Heart right ventricle (tissue), 16 donors: ENCODE data around the gene KRTAP1-3. TPM values are rescaled to one million over a fixed set of nuclear protein-coding genes. Genes with fewer than 3 reads are reported as not detected.

Source experiments
- ATAC-seq, 8 donors: fragments of 200-7000 bp; cut with Tn5 transposase; one replicate each; pipeline ENCODE4 v1.9.1; 2020; ENCODE audit warnings: mild to moderate bottlenecking in 8 of 8, moderate library complexity in 8 of 8, moderate number of reproducible peaks in 1 of 8
- DNase-seq, 2 donors: peaks; one replicate each; pipeline ENCODE4 v3.0.0-alpha.2; 2020
- H3K27ac ChIP-seq, 10 donors: fragments of 200-600 bp; sonication (generic) in 2 of 10; one replicate each; pipeline versions ENCODE4 v1.5.0 to v1.8.0; 2020 to 2022; ENCODE audit warnings: mild to moderate bottlenecking in 3 of 10
- H3K27me3 ChIP-seq, 7 donors: fragments of 200-600 bp; one replicate each; pipeline ENCODE4 v1.8.0; 2021 to 2022; ENCODE audit warnings: mild to moderate bottlenecking in 2 of 7
- H3K36me3 ChIP-seq, 9 donors: fragments of 200-600 bp; sonication (generic) in 1 of 9; one replicate each; pipeline versions ENCODE4 v1.5.0 to v1.8.0; 2020 to 2022; ENCODE audit warnings: mild to moderate bottlenecking in 2 of 9
- H3K4me1 ChIP-seq, 9 donors: fragments of 200-600 bp; sonication (generic) in 1 of 9; one replicate each; pipeline versions ENCODE4 v1.5.0 to v1.8.0; 2020 to 2022; ENCODE audit warnings: mild to moderate bottlenecking in 4 of 9
- H3K4me3 ChIP-seq, 10 donors: fragments of 200-600 bp; sonication (generic) in 2 of 10; one replicate each; pipeline versions ENCODE4 v1.5.0 to v1.8.0; 2020 to 2022; ENCODE audit warnings: mild to moderate bottlenecking in 7 of 10, moderate library complexity in 2 of 10
- H3K9me3 ChIP-seq, 11 donors: fragments of 200-600 bp in 10 of 11; sonication (generic) in 2 of 11; one replicate each; pipeline versions ENCODE4 v1.5.0 to v1.8.0; 2013 to 2022; ENCODE audit warnings: mild to moderate bottlenecking in 2 of 11, control low read depth in 1 of 11, moderate library complexity in 1 of 11
- CTCF ChIP-seq, 9 donors: fragments of 200-600 bp; sonication (generic) in 2 of 9; IDR thresholded peaks; one replicate each; pipeline versions ENCODE4 v1.5.0 to v1.8.0; 2021 to 2022; ENCODE audit warnings: antibody characterized with exemption in 9 of 9, mild to moderate bottlenecking in 5 of 9, moderate library complexity in 1 of 9
- WGBS, 2 donors: extraction: QIAGEN DNeasy Blood & Tissue Kit; methylation state at CpG; one replicate each; pipeline ENCODE4 v1.1.7; 2013; ENCODE audit warnings: inconsistent platforms in 1 of 2; 5-methylcytosine and 5-hydroxymethylcytosine counted together
- intact Hi-C, 10 donors: fragments of 100-400 bp; cut with DNase I; formaldehyde crosslinking; loops; one replicate each; pipeline versions ENCODE4 v1.11.1 to v1.14.2; 2022
- polyA plus RNA-seq, 2 donors: library from polyadenylated mRNA; stranded (reverse); fragments of 200-250 nt; gene quantifications; one replicate each; pipeline ENCODE4 v1.2.3, GENCODE V29; 2013
- total RNA-seq, 10 donors: library from RNA; stranded (reverse); fragmentation: NEBNext Ultra II Directional in 3 of 10; extraction: Animal tissue kit (Norgen Biotek cat#: 25700) in 3 of 10; gene quantifications; one replicate each; pipeline versions ENCODE4 v1.2.1 to v1.2.4, GENCODE V29; 2021 to 2023
- donor health status: Arrhythmogenic right ventricular cardiomyopathy.
- donor health status: ischemic (EF 13 %, LVEDD 7.1; RV severe dilation, severe dysfunction).
- donor health status: healthy with polysubstance abuse.
- donor health status: DM: no; HTN: yes; CAD: no.
- donor health status: DM: no; HTN: no; CAD: no.
- donor health status: ischemic (EF 25% LVEDD 6.9; RV normal size, moderate dysfunction).
- donor health status: ischemic (EF 25% LVEDD 5.7; RV mildly dilated, moderate dysfunction).
- donor health status: healthy.
- donor health status: DM: yes; HTN: yes; CAD: no.
- donor health status: Ischemic cardiomyopathy.
- donor health status: ischemic (EF 35%, LVEDD 5.7; RV mildly dilated, moderate dysfunction).
- donor health status: nonischemic (EF 11% LVEDD 7.7; RV severe dilation, severe dysfunction).
- donor health status: DM: yes; HTN: yes; CAD: no.
- donor health status: PGD.
- donor health status: ischemic (EF 29% LVEDD 5.4; RV normal size, mild dysfunction).
- donor health status: nonischemic (EF 23%, LVEDD 6.1; RV moderate dilation, normal function).

KRTAP1-3 gene
- total and polyA plus RNA-seq, 12 donors = not detected

- no peak overlapping the region for H3K4me3 ChIP-seq
- peaks cover 0 to 13% (median 6%) of the 10 kb centered on the region in 7 donors for H3K27me3 ChIP-seq
- peaks cover 0 to 3% (median 0%) of the 10 kb centered on the region in 11 donors for H3K9me3 ChIP-seq
- no peak for TF ChIP-seq CTCF (IDR thresholded peaks at IDR 0.05)
- 82 to 83% methylated on average over 2 of the region's 2 CpGs for WGBS, 2 donors
- ATAC-seq (no peak), DNase-seq (no peak)
- H3K4me1 ChIP-seq = no peaks in the 10 kb centered on the region
- intact Hi-C loops = no loop called here
- no peaks in the 10 kb centered on the region for H3K36me3 ChIP-seq
- no peak overlapping the region for H3K27ac ChIP-seq
Observed at GRCh38 chr17:41037853-41038350, 3.2 kb upstream of the KRTAP1-3 start.

GRCh38 chr17:41029633-41030245 lies 4.9 kb downstream of the KRTAP1-3 start, which contains the start of gene KRTAP1-4:
Gene KRTAP1-4, minus strand, starts transcription at chr17:41030195. Its CDS starts 117 bp downstream, at chr17:41030078.
- no peaks in the 10 kb centered on the region for H3K36me3 ChIP-seq
- no peaks in the 10 kb centered on the region for H3K4me1 ChIP-seq
- WGBS, 2 donors = 78 to 88% methylated on average over 12 of the region's 12 CpGs
- TF ChIP-seq CTCF (IDR thresholded peaks at IDR 0.05) = no peak
- intact Hi-C loops = no loop called here
- no peak within 1 kb of the TSS for H3K27ac ChIP-seq
- H3K4me3 ChIP-seq = no peak within 1 kb of the TSS
- no peak for DNase-seq
- peaks cover 0 to 57% (median 31%) of the 10 kb centered on the region in 7 donors for H3K27me3 ChIP-seq
- H3K9me3 ChIP-seq = no peaks in the 10 kb centered on the region
- ATAC-seq = no peak

GRCh38 chr17:41026715-41027471 lies 7.8 kb downstream of the KRTAP1-3 start, which contains the start of gene KRTAP1-5:
Gene KRTAP1-5, minus strand, starts transcription at chr17:41027208. Its CDS starts 53 bp downstream, at chr17:41027155.
- ATAC-seq (no peak), DNase-seq (no peak)
- TF ChIP-seq CTCF (IDR thresholded peaks at IDR 0.05) = no peak
- no peak within 1 kb of the TSS for H3K4me3 ChIP-seq
- intact Hi-C loops = no loop called here
- H3K27ac ChIP-seq = no peak within 1 kb of the TSS
- H3K4me1 ChIP-seq = no peaks in the 10 kb centered on the region
- peaks cover 0 to under 1% (median 0%) of the 10 kb centered on the region in 11 donors for H3K9me3 ChIP-seq
- H3K36me3 ChIP-seq = no peaks in the 10 kb centered on the region
- WGBS, 2 donors = 67 to 75% methylated on average over 9 of the region's 9 CpGs
- peaks cover 0 to 47% (median 26%) of the 10 kb centered on the region in 7 donors for H3K27me3 ChIP-seq

GRCh38 chr17:41024697-41025096 lies 10.0 kb downstream of the KRTAP1-3 start:
- TF ChIP-seq CTCF (IDR thresholded peaks at IDR 0.05) = no peak
- Histone ChIP-seq H3K36me3 (no peaks in the 10 kb centered on the region), H3K27me3 (peaks cover 0 to 37% (median 25%) of the 10 kb centered on the region in 7 donors), H3K4me3 (no peak overlapping the region), H3K4me1 (no peaks in the 10 kb centered on the region), H3K27ac (no peak overlapping the region), H3K9me3 (peaks cover 0 to 10% (median 0%) of the 10 kb centered on the region in 11 donors)
- no peak for DNase-seq
- WGBS, 2 donors = 72 to 79% methylated on average over 3 of the region's 3 CpGs
- no peak for ATAC-seq
- intact Hi-C loops = no loop called here
